Endodermal cell (in vitro differentiated cells): Measurements from ENCODE around the gene UBA52. TPM values are rescaled to one million over a fixed set of nuclear protein-coding genes. Genes with fewer than 3 reads are reported as not detected.

ENCODE experiments used
- DNase-seq: peaks from one replicate; pipeline ENCODE4 v3.0.0-alpha.2; 2017
- H3K27ac ChIP-seq: 2 replicates; pipeline ENCODE4 v1.5.1; 2013; ENCODE audit warnings: mild to moderate bottlenecking, low read depth, low read length, moderate library complexity
- H3K27me3 ChIP-seq: 2 replicates; pipeline ENCODE4 v1.6.1; 2013; ENCODE audit warnings: mild to moderate bottlenecking, low read length, moderate library complexity; ENCODE audit not compliant: insufficient read depth, control insufficient read depth, poor library complexity, severe bottlenecking
- H3K36me3 ChIP-seq: 2 replicates; pipeline ENCODE4 v1.7.0; 2013; ENCODE audit warnings: mild to moderate bottlenecking, low read length, moderate library complexity; ENCODE audit not compliant: control insufficient read depth, insufficient read depth
- H3K4me1 ChIP-seq: one replicate; pipeline ENCODE4 v1.7.0; 2013; ENCODE audit warnings: low read length; ENCODE audit not compliant: control insufficient read depth, insufficient read depth
- H3K4me3 ChIP-seq: 2 replicates; pipeline ENCODE4 v1.5.1; 2013; ENCODE audit warnings: mild to moderate bottlenecking, low read length, moderate library complexity
- H3K9ac ChIP-seq: 2 replicates; pipeline ENCODE4 v1.6.1; 2013; ENCODE audit warnings: mild to moderate bottlenecking, low read length, moderate library complexity; ENCODE audit not compliant: poor library complexity, severe bottlenecking; ENCODE audit errors: extremely low read depth
- H3K9me3 ChIP-seq: 2 replicates; pipeline ENCODE4 v1.6.1; 2013; ENCODE audit warnings: mild to moderate bottlenecking, low read length, moderate library complexity; ENCODE audit not compliant: control insufficient read depth
- H3K27ac Mint-ChIP-seq: 2 replicates; pipeline ENCODE4 v1.8.0; 2020; ENCODE audit warnings: mixed read lengths
- H3K27me3 Mint-ChIP-seq: 2 replicates; pipeline ENCODE4 v1.8.0; 2021; ENCODE audit warnings: mild to moderate bottlenecking, mixed read lengths; ENCODE audit not compliant: insufficient read depth
- H3K36me3 Mint-ChIP-seq: 2 replicates; pipeline ENCODE4 v1.8.0; 2020; ENCODE audit warnings: low read depth, mixed read lengths
- H3K4me1 Mint-ChIP-seq: 2 replicates; pipeline ENCODE4 v1.8.0; 2020; ENCODE audit warnings: mixed read lengths
- H3K4me3 Mint-ChIP-seq: 2 replicates; pipeline ENCODE4 v1.8.0; 2020; ENCODE audit warnings: mild to moderate bottlenecking, moderate library complexity, mixed read lengths
- H3K9me3 Mint-ChIP-seq: 2 replicates; pipeline ENCODE4 v1.8.0; 2020; ENCODE audit warnings: mild to moderate bottlenecking, mixed read lengths
- WGBS, 2 experiments: methylation state at CpG; one replicate each; pipeline versions ENCODE4 v1.1.5 to v1.1.7; 2013; ENCODE audit warnings: missing lambda C conversion rate in 2 of 2, mixed read lengths in 1 of 2; ENCODE audit not compliant: insufficient coverage in 1 of 2, insufficient read length in 1 of 2; 5-methylcytosine and 5-hydroxymethylcytosine counted together
- total RNA-seq, 2 donors: library from RNA; stranded (reverse); fragmentation: NEBNext Ultra II Directional in 1 of 2; extraction: Animal tissue kit (Norgen Biotek cat#: 25700) in 1 of 2; gene quantifications; 2 replicates in 1 of 2; 3 replicates in 1 of 2; pipeline ENCODE4 v1.2.1, GENCODE V29; 2021
- TF ChIP-seq, protein P1 (sequence below): fragments of 200-600 bp; sonication (generic); conservative IDR thresholded peaks from 2 replicates; pipeline ENCODE4 v1.5.0; 2021; ENCODE audit warnings: antibody characterized with exemption, mild to moderate bottlenecking

UBA52 gene
- total RNA-seq, 2 donors from 2014 or later: 1,143 to 1,222 TPM

DNA sequence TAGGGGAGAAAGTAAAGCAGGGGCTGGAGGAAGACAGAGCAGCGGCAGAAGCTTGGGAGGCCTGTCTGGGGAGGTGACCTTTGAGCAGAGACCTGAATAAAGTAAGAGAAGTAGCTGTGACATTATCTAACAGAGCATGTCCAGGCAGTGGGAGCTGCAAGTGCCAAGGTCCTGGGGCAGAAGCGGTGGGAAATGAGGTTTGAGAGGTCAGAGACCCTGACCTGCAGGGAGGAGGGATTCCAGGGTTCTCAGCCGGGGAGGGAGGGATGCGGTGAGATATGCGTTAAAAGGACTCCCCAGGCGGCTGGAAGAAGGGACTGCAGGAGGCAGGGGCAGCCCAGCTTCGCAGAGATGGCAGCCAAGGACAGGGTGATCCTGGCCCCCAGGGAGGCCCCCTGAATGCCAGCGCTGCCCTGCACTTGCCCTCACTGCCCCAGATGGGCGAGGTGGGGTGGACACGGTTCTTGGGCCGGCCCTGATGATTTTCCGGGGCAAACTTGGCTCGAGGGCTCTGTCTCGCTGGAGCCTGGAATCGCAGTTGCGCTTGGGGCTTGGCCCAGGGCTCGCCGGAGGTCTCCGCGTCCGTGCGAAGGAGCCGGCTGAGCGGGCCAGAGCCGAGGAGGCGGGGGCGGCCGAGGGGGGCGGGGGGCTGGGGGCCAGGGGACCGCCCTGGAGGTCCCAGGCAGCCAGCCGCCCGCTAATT is 31.7 kb downstream of the UBA52 start:
- Mint-ChIP-seq H3K4me3 (peak overlapping the region; percentile 41), H3K9me3 (no peaks in the 10 kb centered on the region), H3K4me1 (peaks cover 6% of the 10 kb centered on the region), H3K27ac (no peak overlapping the region), H3K36me3 (no peaks in the 10 kb centered on the region), H3K27me3 (peaks cover 61% of the 10 kb centered on the region)
- Histone ChIP-seq H3K9me3 (no peaks in the 10 kb centered on the region), H3K4me1 (no peaks in the 10 kb centered on the region), H3K4me3 (no peak overlapping the region), H3K27me3 (peaks cover 67% of the 10 kb centered on the region), H3K9ac (no peak overlapping the region), H3K27ac (no peak overlapping the region), H3K36me3 (no peaks in the 10 kb centered on the region)
- peak; percentile 81 for DNase-seq
- TF ChIP-seq, protein P1, sequence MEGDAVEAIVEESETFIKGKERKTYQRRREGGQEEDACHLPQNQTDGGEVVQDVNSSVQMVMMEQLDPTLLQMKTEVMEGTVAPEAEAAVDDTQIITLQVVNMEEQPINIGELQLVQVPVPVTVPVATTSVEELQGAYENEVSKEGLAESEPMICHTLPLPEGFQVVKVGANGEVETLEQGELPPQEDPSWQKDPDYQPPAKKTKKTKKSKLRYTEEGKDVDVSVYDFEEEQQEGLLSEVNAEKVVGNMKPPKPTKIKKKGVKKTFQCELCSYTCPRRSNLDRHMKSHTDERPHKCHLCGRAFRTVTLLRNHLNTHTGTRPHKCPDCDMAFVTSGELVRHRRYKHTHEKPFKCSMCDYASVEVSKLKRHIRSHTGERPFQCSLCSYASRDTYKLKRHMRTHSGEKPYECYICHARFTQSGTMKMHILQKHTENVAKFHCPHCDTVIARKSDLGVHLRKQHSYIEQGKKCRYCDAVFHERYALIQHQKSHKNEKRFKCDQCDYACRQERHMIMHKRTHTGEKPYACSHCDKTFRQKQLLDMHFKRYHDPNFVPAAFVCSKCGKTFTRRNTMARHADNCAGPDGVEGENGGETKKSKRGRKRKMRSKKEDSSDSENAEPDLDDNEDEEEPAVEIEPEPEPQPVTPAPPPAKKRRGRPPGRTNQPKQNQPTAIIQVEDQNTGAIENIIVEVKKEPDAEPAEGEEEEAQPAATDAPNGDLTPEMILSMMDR: peak; percentile 65
- WGBS, 2 experiments: 13 to 19% methylated on average over 11 to 32 of the region's 32 CpGs

DNA sequence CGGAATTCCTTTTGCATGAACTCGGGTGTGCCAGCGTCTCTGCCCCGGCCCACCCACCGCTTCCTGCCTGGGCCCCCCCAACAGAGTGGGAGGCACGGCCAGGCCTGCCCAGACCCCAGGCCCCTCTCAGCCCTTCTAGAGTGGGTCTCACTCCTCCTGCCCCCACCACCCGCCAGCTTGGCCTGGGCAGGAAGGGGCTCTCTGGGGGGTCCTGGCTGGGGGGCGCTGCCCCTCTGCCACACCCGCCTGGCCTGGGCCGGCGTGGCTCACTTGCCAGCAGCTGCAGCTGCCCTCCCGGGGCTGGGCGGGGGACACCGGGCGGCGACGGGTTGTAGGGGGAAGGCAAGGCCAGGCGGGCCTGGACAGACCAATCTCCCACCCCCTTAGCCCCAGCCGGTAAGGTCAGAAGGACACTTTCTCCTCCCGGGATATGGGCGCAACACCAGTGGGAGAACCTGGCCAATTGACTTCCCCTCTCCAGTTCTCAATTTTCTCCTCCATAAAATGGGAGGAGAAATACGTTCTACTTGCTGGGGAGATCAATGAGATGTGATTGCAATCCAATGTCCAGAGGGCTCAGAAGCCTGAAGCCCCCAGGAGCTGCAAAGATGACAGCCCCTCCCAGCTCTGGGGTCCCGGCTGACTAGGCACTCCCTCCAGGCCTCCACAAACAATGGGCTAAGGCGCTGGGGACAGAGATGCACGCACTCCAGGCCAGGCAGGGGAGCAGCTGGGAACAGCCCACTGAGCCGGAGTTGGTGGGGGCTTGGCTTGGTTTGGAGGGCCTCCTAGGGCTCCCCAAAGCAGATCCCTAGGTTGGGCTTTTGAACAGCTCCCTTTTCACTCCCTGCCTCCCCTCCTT is 32.5 kb downstream of the UBA52 start:
- H3K4me3 ChIP-seq: no peak overlapping the region
- no peaks in the 10 kb centered on the region for H3K4me1 ChIP-seq
- TF ChIP-seq, protein P1: no peak
- H3K27me3 ChIP-seq: peaks cover 75% of the 10 kb centered on the region
- no peak overlapping the region for H3K9ac ChIP-seq
- Mint-ChIP-seq H3K4me3 (no peak overlapping the region), H3K27me3 (peaks cover 69% of the 10 kb centered on the region), H3K27ac (no peak overlapping the region), H3K4me1 (peaks cover 8% of the 10 kb centered on the region), H3K36me3 (no peaks in the 10 kb centered on the region), H3K9me3 (no peaks in the 10 kb centered on the region)
- WGBS, 2 experiments: 8 to 26% methylated on average over 5 to 26 of the region's 26 CpGs
- DNase-seq: peak; percentile 66
- no peaks in the 10 kb centered on the region for H3K36me3 ChIP-seq
- H3K9me3 ChIP-seq: no peaks in the 10 kb centered on the region
- H3K27ac ChIP-seq: no peak overlapping the region

DNA sequence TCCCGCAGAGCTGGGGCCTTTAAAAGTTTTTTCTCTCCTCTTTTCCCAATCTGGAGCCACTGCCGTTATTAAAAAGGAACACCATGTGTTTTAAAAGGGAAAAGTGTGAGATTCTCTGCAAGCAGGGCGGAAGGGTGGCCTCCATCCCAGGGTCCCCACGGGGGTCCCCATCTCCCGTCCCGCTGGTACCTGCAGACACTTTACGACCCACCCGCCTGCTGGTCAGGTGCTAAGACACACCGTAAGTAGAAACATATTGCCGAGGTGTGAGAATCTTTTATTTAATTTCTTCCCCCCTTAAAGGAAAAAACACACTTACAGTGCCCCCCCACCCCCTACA is 33.1 kb downstream of the UBA52 start:
- H3K36me3 Mint-ChIP-seq: no peaks in the 10 kb centered on the region
- H3K27ac ChIP-seq: no peak overlapping the region
- H3K27me3 ChIP-seq: peaks cover 81% of the 10 kb centered on the region
- H3K9me3 Mint-ChIP-seq: no peaks in the 10 kb centered on the region
- DNase-seq: no peak
- no peaks in the 10 kb centered on the region for H3K36me3 ChIP-seq
- H3K27ac Mint-ChIP-seq: no peak overlapping the region
- WGBS, 2 experiments: 19 to 25% methylated on average over 8 to 10 of the region's 10 CpGs
- no peaks in the 10 kb centered on the region for H3K9me3 ChIP-seq
- TF ChIP-seq, protein P1: no peak
- H3K4me3 Mint-ChIP-seq: no peak overlapping the region
- H3K4me1 ChIP-seq: no peaks in the 10 kb centered on the region
- H3K4me3 ChIP-seq: no peak overlapping the region
- H3K27me3 Mint-ChIP-seq: peaks cover 72% of the 10 kb centered on the region
- no peak overlapping the region for H3K9ac ChIP-seq
- peaks cover 14% of the 10 kb centered on the region for H3K4me1 Mint-ChIP-seq
